Gastroesophageal sphincter (tissue), 3 donors: ENCODE data around the gene AGBL1.

ENCODE experiments used
- EP300 ChIP-seq: sonication (generic); formaldehyde crosslinking; IDR thresholded peaks from one replicate; pipeline ENCODE4 v1.6.1; 2017; ENCODE audit warnings: antibody characterized with exemption, mild to moderate bottlenecking
- POLR2A ChIP-seq, 2 donors: fragments of 450-650 bp; IDR thresholded peaks; one replicate each; pipeline ENCODE4 v1.6.1; 2017; ENCODE audit warnings: antibody characterized with exemption in 2 of 2, mild to moderate bottlenecking in 2 of 2, moderate library complexity in 1 of 2
- TF ChIP-seq, protein P1 (sequence below), 4 experiments: fragments of 200-600 bp in 2 of 4; fragments of 450-650 bp in 2 of 4; sonication (generic) in 1 of 4; IDR thresholded peaks; one replicate each; pipeline ENCODE4 v1.5.1; 2017 to 2019; ENCODE audit warnings: antibody characterized with exemption in 4 of 4, mild to moderate bottlenecking in 2 of 4, moderate library complexity in 2 of 4

DNA sequence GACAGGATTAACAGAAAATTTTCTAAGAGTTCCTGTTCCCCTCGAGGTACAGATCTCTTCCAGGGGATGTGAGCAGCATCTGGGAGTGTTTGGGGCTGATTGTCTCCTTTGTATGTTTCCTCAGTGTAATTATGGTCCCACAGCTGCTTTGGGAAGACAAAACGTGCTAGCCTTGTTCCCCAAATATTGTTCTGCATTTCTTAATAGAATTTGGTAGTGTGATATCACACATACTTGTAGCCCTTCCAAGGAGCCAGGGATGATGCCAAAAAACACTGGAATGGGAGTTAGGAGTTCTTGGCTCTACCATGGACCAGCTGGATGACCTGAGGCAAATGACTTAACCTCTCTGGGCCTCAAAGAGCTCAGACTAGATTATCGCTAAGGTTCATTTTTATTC, 19.0 kb upstream of the AGBL1 start:
- TF ChIP-seq, protein P1, sequence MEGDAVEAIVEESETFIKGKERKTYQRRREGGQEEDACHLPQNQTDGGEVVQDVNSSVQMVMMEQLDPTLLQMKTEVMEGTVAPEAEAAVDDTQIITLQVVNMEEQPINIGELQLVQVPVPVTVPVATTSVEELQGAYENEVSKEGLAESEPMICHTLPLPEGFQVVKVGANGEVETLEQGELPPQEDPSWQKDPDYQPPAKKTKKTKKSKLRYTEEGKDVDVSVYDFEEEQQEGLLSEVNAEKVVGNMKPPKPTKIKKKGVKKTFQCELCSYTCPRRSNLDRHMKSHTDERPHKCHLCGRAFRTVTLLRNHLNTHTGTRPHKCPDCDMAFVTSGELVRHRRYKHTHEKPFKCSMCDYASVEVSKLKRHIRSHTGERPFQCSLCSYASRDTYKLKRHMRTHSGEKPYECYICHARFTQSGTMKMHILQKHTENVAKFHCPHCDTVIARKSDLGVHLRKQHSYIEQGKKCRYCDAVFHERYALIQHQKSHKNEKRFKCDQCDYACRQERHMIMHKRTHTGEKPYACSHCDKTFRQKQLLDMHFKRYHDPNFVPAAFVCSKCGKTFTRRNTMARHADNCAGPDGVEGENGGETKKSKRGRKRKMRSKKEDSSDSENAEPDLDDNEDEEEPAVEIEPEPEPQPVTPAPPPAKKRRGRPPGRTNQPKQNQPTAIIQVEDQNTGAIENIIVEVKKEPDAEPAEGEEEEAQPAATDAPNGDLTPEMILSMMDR (IDR thresholded peaks at IDR 0.05): no peak
- TF ChIP-seq POLR2A (IDR thresholded peaks at IDR 0.05) (no peak), EP300 (no peak)
